HG02588 (cell line): ENCODE measurements around the gene ZDHHC19.

Experiments used
- ATAC-seq: cut with Tn5 transposase; IDR thresholded peaks from one replicate; pipeline ENCODE4 v1.9.1; 2021; ENCODE audit warnings: mild to moderate bottlenecking, moderate library complexity; ENCODE audit not compliant: unreplicated experiment

Gene ZDHHC19

GRCh38 chr3:196150481-196150880 is 60.7 kb downstream of the ZDHHC19 start:
- ATAC-seq = no peak

GRCh38 chr3:196149831-196150301 is 61.3 kb downstream of the ZDHHC19 start:
- no peak for ATAC-seq

- ATAC-seq = no peak
Observed at GRCh38 chr3:196149375-196149774, 61.8 kb downstream of the ZDHHC19 start.
